Caco-2 (cell line): Measurements from ENCODE around the gene GNPAT. TPM values are rescaled to one million over a fixed set of nuclear protein-coding genes. Genes with fewer than 3 reads are reported as not detected.

ENCODE experiments used
- BruUV-seq: library from RNA; stranded (reverse); fragments of 400-500 nt; replicated peaks from 2 replicates; lab custom pipeline; 2021; lab: Mats Ljungman, UMichigan
- CTCF ChIA-PET: fragments of 300-600 bp; sonication (Branson Sonifier 250); formaldehyde crosslinking; loops from one replicate; lab custom pipeline; 2022; ENCODE audit warnings: antibody characterized with exemption; lab: Charles Lee
- POLR2A ChIA-PET: fragments of 300-600 bp; sonication (Branson Sonifier 250); formaldehyde crosslinking; loops from one replicate; lab custom pipeline; 2022; ENCODE audit warnings: antibody characterized with exemption; lab: Charles Lee
- DNase-seq, 2 experiments: peaks; one replicate each; pipeline versions ENCODE4 v3.0.0 to v3.0.0-alpha.2; 2020 to 2022
- H3K27me3 ChIP-seq: replicated peaks from 2 replicates; pipeline ENCODE4 v1.6.0; 2011; ENCODE audit warnings: low read length; ENCODE audit not compliant: control insufficient read depth, insufficient read depth
- H3K36me3 ChIP-seq: 2 replicates; pipeline ENCODE4 v1.5.1; 2011; ENCODE audit warnings: low read length; ENCODE audit not compliant: control insufficient read depth, insufficient read depth
- H3K4me1 ChIP-seq: fragments of 250-450 bp; sonication (Bioruptor Pico); 2 replicates; pipeline ENCODE4 v1.5.1; 2020; ENCODE audit warnings: mild to moderate bottlenecking
- H3K4me3 ChIP-seq: 2 replicates; pipeline ENCODE4 v1.5.1; 2011; ENCODE audit warnings: low read depth, mild to moderate bottlenecking, control low read depth, low read length
- H3K9me3 ChIP-seq: fragments of 250-450 bp; sonication (Bioruptor Pico); 2 replicates; pipeline ENCODE4 v1.5.1; 2020; ENCODE audit warnings: mild to moderate bottlenecking, moderate library complexity
- H3K27ac Mint-ChIP-seq: one replicate; pipeline ENCODE4 v1.8.0; 2022; ENCODE audit warnings: mixed read lengths; ENCODE audit not compliant: unreplicated experiment
- H3K27me3 Mint-ChIP-seq: one replicate; pipeline ENCODE4 v1.8.0; 2022; ENCODE audit warnings: mixed read lengths; ENCODE audit not compliant: insufficient read depth, unreplicated experiment
- H3K36me3 Mint-ChIP-seq: one replicate; pipeline ENCODE4 v1.8.0; 2022; ENCODE audit warnings: mild to moderate bottlenecking, mixed read lengths; ENCODE audit not compliant: insufficient read depth, unreplicated experiment
- H3K4me1 Mint-ChIP-seq: one replicate; pipeline ENCODE4 v1.8.0; 2022; ENCODE audit warnings: low read depth, mixed read lengths; ENCODE audit not compliant: unreplicated experiment
- H3K4me3 Mint-ChIP-seq: one replicate; pipeline ENCODE4 v1.8.0; 2022; ENCODE audit warnings: mild to moderate bottlenecking, moderate library complexity, mixed read lengths; ENCODE audit not compliant: unreplicated experiment
- H3K9me3 Mint-ChIP-seq: one replicate; pipeline ENCODE4 v1.8.0; 2022; ENCODE audit warnings: mixed read lengths; ENCODE audit not compliant: unreplicated experiment
- intact Hi-C: fragments of 100-400 bp; cut with micrococcal nuclease; formaldehyde crosslinking; loops from one replicate; pipeline ENCODE4 v1.10.0; 2022; ENCODE audit not compliant: unreplicated experiment
- total RNA-seq: library from RNA; stranded (reverse); gene quantifications from 2 replicates; pipeline ENCODE4 v1.2.3, GENCODE V29; 2022
- TF ChIP-seq, protein P1 (sequence below), 2 experiments: fragments of 200-600 bp in 1 of 2; IDR thresholded peaks; 1 replicate in 1 of 2; 2 replicates in 1 of 2; pipeline versions ENCODE4 v1.5.1 to v1.8.0; 2011 to 2022; ENCODE audit warnings: antibody characterized with exemption in 1 of 2, control low read depth in 1 of 2, inconsistent platforms in 1 of 2, low read depth in 1 of 2, low read length in 1 of 2, mild to moderate bottlenecking in 1 of 2, moderate library complexity in 1 of 2; ENCODE audit not compliant: insufficient read depth in 1 of 2, severe bottlenecking in 1 of 2, unreplicated experiment in 1 of 2

Gene GNPAT
- total RNA-seq, 1 experiment from 2014 or later = 64.4 TPM

GRCh38 chr1:231236938-231237337 is 4.1 kb upstream of the GNPAT start:
- Mint-ChIP-seq H3K27ac (peak overlapping the region; percentile 53), H3K9me3 (no peaks in the 10 kb centered on the region), H3K4me1 (peaks cover 43% of the 10 kb centered on the region), H3K36me3 (peaks cover 68% of the 10 kb centered on the region), H3K4me3 (no peak overlapping the region), H3K27me3 (no peaks in the 10 kb centered on the region)
- Histone ChIP-seq H3K36me3 (no peaks in the 10 kb centered on the region; the same call in 1 of the 2 replicates), H3K4me3 (no peak overlapping the region), H3K4me1 (peaks cover 62% of the 10 kb centered on the region), H3K27me3 (no peaks in the 10 kb centered on the region), H3K9me3 (no peaks in the 10 kb centered on the region)
- intact Hi-C loops = loop anchor here (5.0 kb wide), 1 partner anchor 180 kb away; no protein-coding TSS in a partner anchor
- CTCF ChIA-PET = no interaction called here
- POLR2A ChIA-PET = interaction anchor here (0.7 kb wide), 1 partner anchor 34 kb away, joined by 5 read pairs; no protein-coding TSS in a partner anchor
- no TSS peak for BruUV-seq
- no peak for DNase-seq
- TF ChIP-seq, protein P1, sequence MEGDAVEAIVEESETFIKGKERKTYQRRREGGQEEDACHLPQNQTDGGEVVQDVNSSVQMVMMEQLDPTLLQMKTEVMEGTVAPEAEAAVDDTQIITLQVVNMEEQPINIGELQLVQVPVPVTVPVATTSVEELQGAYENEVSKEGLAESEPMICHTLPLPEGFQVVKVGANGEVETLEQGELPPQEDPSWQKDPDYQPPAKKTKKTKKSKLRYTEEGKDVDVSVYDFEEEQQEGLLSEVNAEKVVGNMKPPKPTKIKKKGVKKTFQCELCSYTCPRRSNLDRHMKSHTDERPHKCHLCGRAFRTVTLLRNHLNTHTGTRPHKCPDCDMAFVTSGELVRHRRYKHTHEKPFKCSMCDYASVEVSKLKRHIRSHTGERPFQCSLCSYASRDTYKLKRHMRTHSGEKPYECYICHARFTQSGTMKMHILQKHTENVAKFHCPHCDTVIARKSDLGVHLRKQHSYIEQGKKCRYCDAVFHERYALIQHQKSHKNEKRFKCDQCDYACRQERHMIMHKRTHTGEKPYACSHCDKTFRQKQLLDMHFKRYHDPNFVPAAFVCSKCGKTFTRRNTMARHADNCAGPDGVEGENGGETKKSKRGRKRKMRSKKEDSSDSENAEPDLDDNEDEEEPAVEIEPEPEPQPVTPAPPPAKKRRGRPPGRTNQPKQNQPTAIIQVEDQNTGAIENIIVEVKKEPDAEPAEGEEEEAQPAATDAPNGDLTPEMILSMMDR (IDR thresholded peaks at IDR 0.05; ENCODE audit: insufficient read depth in 1 of 2, low read depth in 1 of 2, low read length in 1 of 2, severe bottlenecking in 1 of 2, unreplicated experiment in 1 of 2) = no peak

- TF ChIP-seq, protein P1 (IDR thresholded peaks at IDR 0.05; ENCODE audit: insufficient read depth in 1 of 2, low read depth in 1 of 2, low read length in 1 of 2, severe bottlenecking in 1 of 2, unreplicated experiment in 1 of 2) = no peak
- Mint-ChIP-seq H3K27me3 (no peaks in the 10 kb centered on the region), H3K4me1 (peaks cover 43% of the 10 kb centered on the region), H3K27ac (peak overlapping the region; percentile 24), H3K9me3 (no peaks in the 10 kb centered on the region), H3K4me3 (peak overlapping the region; percentile 93), H3K36me3 (peaks cover 75% of the 10 kb centered on the region)
- H3K4me1 ChIP-seq = peaks cover 56% of the 10 kb centered on the region
- H3K4me3 ChIP-seq = no peak overlapping the region
- DNase-seq = peak; percentile 66 to 72
- no peaks in the 10 kb centered on the region for H3K27me3 ChIP-seq
- POLR2A ChIA-PET = no interaction called here
- no TSS peak for BruUV-seq
- intact Hi-C loops = loop anchor here (5.0 kb wide), 1 partner anchor 179 kb away; no protein-coding TSS in a partner anchor
- H3K36me3 ChIP-seq = no peaks in the 10 kb centered on the region; the same call in 1 of the 2 replicates
- H3K9me3 ChIP-seq = no peaks in the 10 kb centered on the region
- CTCF ChIA-PET = no interaction called here
These were observed 2.7 kb upstream of the GNPAT start for GRCh38 chr1:231238298-231238697.

- Mint-ChIP-seq H3K27me3 (no peaks in the 10 kb centered on the region), H3K27ac (peak overlapping the region; percentile 94), H3K36me3 (peaks cover 67% of the 10 kb centered on the region), H3K4me3 (peak overlapping the region; percentile 93), H3K9me3 (no peaks in the 10 kb centered on the region), H3K4me1 (peaks cover 50% of the 10 kb centered on the region)
- TF ChIP-seq, protein P1 (IDR thresholded peaks at IDR 0.05; ENCODE audit: insufficient read depth in 1 of 2, low read depth in 1 of 2, low read length in 1 of 2, severe bottlenecking in 1 of 2, unreplicated experiment in 1 of 2) = no peak
- intact Hi-C loops = no loop called here
- Histone ChIP-seq H3K36me3 (no peaks in the 10 kb centered on the region; the same call in 1 of the 2 replicates), H3K27me3 (no peaks in the 10 kb centered on the region), H3K9me3 (no peaks in the 10 kb centered on the region), H3K4me3 (peak overlapping the region; percentile 76), H3K4me1 (peaks cover 39% of the 10 kb centered on the region)
- no peak for DNase-seq
- CTCF ChIA-PET = no interaction called here
- TSS peak; percentile 67 for BruUV-seq
- POLR2A ChIA-PET = no interaction called here
These were observed 505 bp upstream of the GNPAT start for GRCh38 chr1:231240531-231240882.
